OCI-LY3 (cell line): ENCODE results near the gene LYPD6B.

Source experiments
- H2AFZ ChIP-seq: fragments of 200-600, 300-600 bp; shearing (Covaris generic); 2 replicates; pipeline ENCODE4 v1.6.0; 2014; ENCODE audit warnings: antibody characterized with exemption, low read depth, low read length
- H3K27ac ChIP-seq: fragments of 200-600, 300-600 bp; sonication (generic); 2 replicates; pipeline ENCODE4 v1.5.1; 2014; ENCODE audit warnings: mild to moderate bottlenecking, low read length, moderate library complexity, mixed read lengths
- H3K27me3 ChIP-seq: fragments of 200-600, 300-600 bp; sonication (generic); 2 replicates; pipeline ENCODE4 v1.6.1; 2014; ENCODE audit warnings: low read depth, low read length, mixed read lengths
- H3K36me3 ChIP-seq: fragments of 200-600, 300-600 bp; sonication (generic); replicated peaks from 2 replicates; pipeline ENCODE3; 2014; ENCODE audit warnings: low read depth, low read length, mixed read lengths
- H3K4me1 ChIP-seq: fragments of 300-600, 200-600 bp; sonication (generic); 2 replicates; pipeline ENCODE4 v1.6.1; 2014; ENCODE audit warnings: low read length, mixed read lengths
- H3K4me2 ChIP-seq: fragments of 200-600, 300-600 bp; sonication (generic); 2 replicates; pipeline ENCODE4 v1.6.1; 2014; ENCODE audit warnings: low read length, mixed read lengths
- H3K4me3 ChIP-seq: fragments of 300-600, 200-600 bp; sonication (generic); 2 replicates; pipeline ENCODE4 v1.5.1; 2014; ENCODE audit warnings: antibody characterized with exemption, mild to moderate bottlenecking, low read length, moderate library complexity
- H3K79me2 ChIP-seq: fragments of 300-600, 200-600 bp; shearing (Covaris generic); 2 replicates; pipeline ENCODE4 v1.6.1; 2014; ENCODE audit warnings: mild to moderate bottlenecking, low read length, mixed read lengths
- H3K9ac ChIP-seq: fragments of 300-600, 200-600 bp; shearing (Covaris generic); 2 replicates; pipeline ENCODE4 v1.6.0; 2014; ENCODE audit warnings: mild to moderate bottlenecking, low read length, moderate library complexity
- H3K9me3 ChIP-seq: fragments of 200-600, 300-600 bp; shearing (Covaris generic); 2 replicates; pipeline ENCODE4 v1.6.1; 2014; ENCODE audit warnings: low read length, mixed read lengths; ENCODE audit not compliant: insufficient read depth
- H4K20me1 ChIP-seq: fragments of 200-600, 300-600 bp; sonication (generic); 2 replicates; pipeline ENCODE4 v1.6.1; 2016; ENCODE audit warnings: low read length, mixed read lengths; ENCODE audit not compliant: insufficient read depth
- EZH2phosphoT487 ChIP-seq: fragments of 200-600 bp; shearing (Covaris generic); IDR thresholded peaks from 2 replicates; pipeline ENCODE4 v1.6.1; 2018; ENCODE audit warnings: antibody characterized with exemption, mixed run types, low read depth
- TF ChIP-seq, protein P1 (sequence below): fragments of 200-600, 300-600 bp; sonication (generic); IDR thresholded peaks from 2 replicates; pipeline ENCODE4 v1.5.1; 2014; ENCODE audit warnings: antibody characterized with exemption, low read length, low read depth

Gene LYPD6B

DNA sequence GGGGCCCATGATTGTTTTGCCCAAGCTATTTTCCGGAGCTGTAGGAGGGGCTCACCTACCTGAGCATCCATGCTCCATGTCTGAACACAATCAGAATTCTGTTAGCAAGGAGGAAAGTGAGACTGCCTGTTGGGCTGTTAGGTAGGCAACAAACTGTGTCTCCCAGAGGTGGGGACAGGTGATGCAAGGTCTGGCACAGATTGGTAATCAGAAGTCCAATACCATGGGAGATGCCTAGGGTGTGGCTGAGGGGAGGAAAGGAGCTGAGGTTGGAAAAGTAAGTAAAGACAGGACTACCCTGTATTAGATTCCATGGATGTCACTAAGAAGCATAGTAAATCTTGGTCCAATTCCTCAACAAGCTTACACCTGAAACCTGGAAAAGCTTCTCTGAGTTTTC lies 3.0 kb downstream of the LYPD6B start:
- Histone ChIP-seq H3K9ac (no peak overlapping the region), H3K4me1 (no peaks in the 10 kb centered on the region), H3K27me3 (peaks cover 10% of the 10 kb centered on the region; the same call in 1 of the 2 replicates), H3K27ac (no peak overlapping the region), H3K9me3 (no peaks in the 10 kb centered on the region), H3K36me3 (no peaks in the 10 kb centered on the region), H2AFZ (no peak overlapping the region), H3K4me3 (no peak overlapping the region), H4K20me1 (no peaks in the 10 kb centered on the region), H3K79me2 (no peaks in the 10 kb centered on the region), H3K4me2 (no peak overlapping the region)
- TF ChIP-seq, protein P1, sequence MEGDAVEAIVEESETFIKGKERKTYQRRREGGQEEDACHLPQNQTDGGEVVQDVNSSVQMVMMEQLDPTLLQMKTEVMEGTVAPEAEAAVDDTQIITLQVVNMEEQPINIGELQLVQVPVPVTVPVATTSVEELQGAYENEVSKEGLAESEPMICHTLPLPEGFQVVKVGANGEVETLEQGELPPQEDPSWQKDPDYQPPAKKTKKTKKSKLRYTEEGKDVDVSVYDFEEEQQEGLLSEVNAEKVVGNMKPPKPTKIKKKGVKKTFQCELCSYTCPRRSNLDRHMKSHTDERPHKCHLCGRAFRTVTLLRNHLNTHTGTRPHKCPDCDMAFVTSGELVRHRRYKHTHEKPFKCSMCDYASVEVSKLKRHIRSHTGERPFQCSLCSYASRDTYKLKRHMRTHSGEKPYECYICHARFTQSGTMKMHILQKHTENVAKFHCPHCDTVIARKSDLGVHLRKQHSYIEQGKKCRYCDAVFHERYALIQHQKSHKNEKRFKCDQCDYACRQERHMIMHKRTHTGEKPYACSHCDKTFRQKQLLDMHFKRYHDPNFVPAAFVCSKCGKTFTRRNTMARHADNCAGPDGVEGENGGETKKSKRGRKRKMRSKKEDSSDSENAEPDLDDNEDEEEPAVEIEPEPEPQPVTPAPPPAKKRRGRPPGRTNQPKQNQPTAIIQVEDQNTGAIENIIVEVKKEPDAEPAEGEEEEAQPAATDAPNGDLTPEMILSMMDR, result no peak
- TF ChIP-seq EZH2phosphoT487, result no peak

DNA sequence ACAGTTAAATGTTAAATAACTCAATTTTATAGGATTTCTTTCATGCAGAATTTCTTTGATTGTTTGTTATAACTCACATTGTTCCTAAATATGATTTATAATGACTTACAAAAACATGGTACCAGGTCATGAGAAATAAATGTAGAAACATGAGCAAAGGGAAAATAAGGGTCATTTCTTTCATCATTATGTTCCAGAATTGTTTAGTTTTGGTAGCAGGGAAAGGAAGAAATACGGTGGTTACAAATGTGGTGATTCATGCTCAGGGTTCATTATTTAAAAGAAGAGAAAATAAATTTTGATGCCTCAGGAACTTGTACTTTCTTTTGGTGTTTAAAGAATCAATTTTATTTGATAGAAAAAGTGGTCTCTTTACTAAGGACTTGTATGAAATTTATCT lies 4.4 kb downstream of the LYPD6B start:
- H3K27me3 ChIP-seq, result peaks cover 10% of the 10 kb centered on the region; the same call in 1 of the 2 replicates
- no peaks in the 10 kb centered on the region for H3K79me2 ChIP-seq
- H3K4me1 ChIP-seq, result no peaks in the 10 kb centered on the region
- H2AFZ ChIP-seq, result no peak overlapping the region
- H3K9ac ChIP-seq, result no peak overlapping the region
- TF ChIP-seq EZH2phosphoT487, result no peak
- TF ChIP-seq, protein P1, result no peak
- no peak overlapping the region for H3K27ac ChIP-seq
- no peaks in the 10 kb centered on the region for H4K20me1 ChIP-seq
- no peaks in the 10 kb centered on the region for H3K9me3 ChIP-seq
- H3K4me3 ChIP-seq, result no peak overlapping the region
- no peaks in the 10 kb centered on the region for H3K36me3 ChIP-seq
- H3K4me2 ChIP-seq, result no peak overlapping the region

DNA sequence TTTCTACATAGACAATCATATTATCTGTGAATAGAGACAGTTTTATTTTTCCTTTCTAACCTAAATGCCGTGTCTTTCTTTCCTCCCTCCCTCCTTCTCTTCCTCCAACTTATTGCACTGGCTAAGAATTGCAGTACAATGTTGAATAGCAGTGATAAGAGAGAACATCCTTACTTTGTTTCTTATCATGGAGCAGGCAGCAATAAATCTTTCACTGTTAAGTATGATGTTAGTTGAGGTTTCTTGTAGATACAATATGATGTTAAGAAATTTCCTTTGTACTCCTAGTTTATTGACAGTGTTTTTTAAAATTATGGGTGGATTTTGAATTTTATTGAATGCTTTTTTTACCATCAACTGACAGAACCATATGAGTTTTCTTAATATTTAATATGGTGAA lies 6.0 kb downstream of the LYPD6B start:
- no peaks in the 10 kb centered on the region for H3K4me1 ChIP-seq
- H3K9ac ChIP-seq, result no peak overlapping the region
- TF ChIP-seq EZH2phosphoT487, result no peak
- TF ChIP-seq, protein P1, result no peak

DNA sequence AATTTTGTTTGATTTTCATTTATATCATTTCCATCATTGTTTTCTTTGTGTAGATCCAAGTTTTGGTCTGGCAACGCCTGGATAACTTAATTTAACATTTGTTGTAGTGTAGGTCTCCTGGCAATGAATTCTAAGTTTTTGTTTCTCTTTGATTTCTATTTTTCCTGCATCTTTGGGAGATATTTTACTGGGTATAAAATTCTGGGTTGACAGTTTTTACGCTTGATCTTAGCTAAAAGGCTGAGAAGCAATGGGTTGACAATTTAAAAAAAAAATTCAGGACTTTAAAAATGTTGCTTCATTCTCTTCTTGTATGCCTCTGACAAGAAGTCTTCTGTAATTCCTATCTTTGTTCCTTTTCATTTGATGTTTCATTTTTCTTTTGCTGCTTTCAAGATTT lies 8.6 kb downstream of the LYPD6B start:
- peaks cover 6% of the 10 kb centered on the region; the same call in 1 of the 2 replicates for H3K4me1 ChIP-seq
- H3K79me2 ChIP-seq, result no peaks in the 10 kb centered on the region

More for the DNA sequence above, 6.0 kb downstream of the LYPD6B start:
- Histone ChIP-seq H3K9me3 (no peaks in the 10 kb centered on the region), H3K79me2 (no peaks in the 10 kb centered on the region), H3K4me3 (no peak overlapping the region), H3K27ac (no peak overlapping the region), H3K36me3 (no peaks in the 10 kb centered on the region), H4K20me1 (no peaks in the 10 kb centered on the region), H3K4me2 (no peak overlapping the region), H2AFZ (no peak overlapping the region), H3K27me3 (peaks cover 10% of the 10 kb centered on the region; the same call in 1 of the 2 replicates)

More for the DNA sequence above, 8.6 kb downstream of the LYPD6B start:
- Histone ChIP-seq H3K4me2 (no peak overlapping the region), H3K4me3 (no peak overlapping the region), H3K36me3 (no peaks in the 10 kb centered on the region), H3K9me3 (no peaks in the 10 kb centered on the region), H3K9ac (no peak overlapping the region), H2AFZ (no peak overlapping the region), H4K20me1 (no peaks in the 10 kb centered on the region), H3K27ac (no peak overlapping the region), H3K27me3 (peaks cover 2% of the 10 kb centered on the region; the same call in 1 of the 2 replicates)
- no peak for TF ChIP-seq EZH2phosphoT487
- TF ChIP-seq, protein P1, result no peak
